Measurements from ENCODE around the gene HOXB9. TPM values are rescaled to one million over a fixed set of nuclear protein-coding genes. Genes with fewer than 3 reads are reported as not detected.

Gene HOXB9
- total and polyA plus RNA-seq, 11 donors, result not detected

GRCh38 chr17:48617471-48618255 lies 8.5 kb downstream of the HOXB9 start:
- ATAC-seq (no peak), DNase-seq (no peak)
- H3K27me3 ChIP-seq, result peaks cover 88 to 100% (median 96%) of the 10 kb centered on the region in 9 donors
- intact Hi-C loops (cut with DNase I), result loop anchor here (1.0 to 10.0 kb wide), 12 partner anchors 280 to 593 kb away; no protein-coding TSS in a partner anchor
- no peak overlapping the region for H3K4me3 ChIP-seq
- TF ChIP-seq POLR2A (IDR thresholded peaks at IDR 0.05) (no peak), CTCF (IDR thresholded peaks at IDR 0.05) (no peak)
- no peak overlapping the region for H3K27ac ChIP-seq
- WGBS, 4 donors, result 6 to 8% (median 7%) methylated on average over 32 to 43 of the region's 43 CpGs
- H3K36me3 ChIP-seq, result no peaks in the 10 kb centered on the region
- peaks cover 0 to 29% (median 4%) of the 10 kb centered on the region in 12 donors for H3K4me1 ChIP-seq
- no peaks in the 10 kb centered on the region for H3K9me3 ChIP-seq

- Histone ChIP-seq H3K9me3 (no peaks in the 10 kb centered on the region), H3K36me3 (no peaks in the 10 kb centered on the region), H3K4me3 (no peak overlapping the region), H3K4me1 (peaks cover 0 to 37% (median 9%) of the 10 kb centered on the region in 12 donors), H3K27ac (no peak overlapping the region), H3K27me3 (peaks cover 89 to 100% (median 96%) of the 10 kb centered on the region in 9 donors)
- ATAC-seq, result no peak
- no peak for DNase-seq
- TF ChIP-seq CTCF (IDR thresholded peaks at IDR 0.05) (no peak), POLR2A (IDR thresholded peaks at IDR 0.05) (no peak)
- intact Hi-C loops (cut with DNase I), result loop anchor here (5.0 to 10.0 kb wide), 9 partner anchors 280 to 592 kb away; no protein-coding TSS in a partner anchor
- 8 to 17% (median 13%) methylated on average over 14 to 15 of the region's 15 CpGs for WGBS, 4 donors
These were observed 9.3 kb downstream of the HOXB9 start for GRCh38 chr17:48616717-48617470.

- DNase-seq (no peak), ATAC-seq (no peak)
- whole genome bisulfite sequencing, 4 donors, result 11 to 14% (median 13%) methylated on average over 17 of the region's 17 CpGs
- no peak overlapping the region for H3K4me3 ChIP-seq
- intact Hi-C loops (cut with DNase I), result loop anchor here (5.0 to 10.0 kb wide), 9 partner anchors 279 to 591 kb away; no protein-coding TSS in a partner anchor
- no peaks in the 10 kb centered on the region for H3K36me3 ChIP-seq
- peaks cover 89 to 100% (median 96%) of the 10 kb centered on the region in 9 donors for H3K27me3 ChIP-seq
- TF ChIP-seq POLR2A (IDR thresholded peaks at IDR 0.05) (no peak), CTCF (IDR thresholded peaks at IDR 0.05) (no peak)
- peaks cover 0 to 44% (median 12%) of the 10 kb centered on the region in 12 donors for H3K4me1 ChIP-seq
- no peaks in the 10 kb centered on the region for H3K9me3 ChIP-seq
- no peak overlapping the region for H3K27ac ChIP-seq
These were observed 10.0 kb downstream of the HOXB9 start for GRCh38 chr17:48615963-48616716.
